Activated T-helper 1 cell treated with anti-CD3 and anti-CD28 coated beads, Interleukin-2, amount 50 U/mL, for 16 hours (primary cell): ENCODE data around the gene PPIB.
"Not testable (repeated sequence)": the region's sequence is repeated elsewhere in the genome, so short reads cannot be mapped to it uniquely, and the experiment has no call there.

ENCODE experiments used
- DNase-seq, 2 donors: peaks; one replicate each; pipeline ENCODE4 v3.0.0-alpha.2; 2020; ENCODE audit warnings: low read depth in 1 of 2, low spot score in 1 of 2

The PPIB gene

GRCh38 chr15:64110950-64111678, 51.7 kb downstream of the PPIB start:
- DNase-seq: no peak

DNA sequence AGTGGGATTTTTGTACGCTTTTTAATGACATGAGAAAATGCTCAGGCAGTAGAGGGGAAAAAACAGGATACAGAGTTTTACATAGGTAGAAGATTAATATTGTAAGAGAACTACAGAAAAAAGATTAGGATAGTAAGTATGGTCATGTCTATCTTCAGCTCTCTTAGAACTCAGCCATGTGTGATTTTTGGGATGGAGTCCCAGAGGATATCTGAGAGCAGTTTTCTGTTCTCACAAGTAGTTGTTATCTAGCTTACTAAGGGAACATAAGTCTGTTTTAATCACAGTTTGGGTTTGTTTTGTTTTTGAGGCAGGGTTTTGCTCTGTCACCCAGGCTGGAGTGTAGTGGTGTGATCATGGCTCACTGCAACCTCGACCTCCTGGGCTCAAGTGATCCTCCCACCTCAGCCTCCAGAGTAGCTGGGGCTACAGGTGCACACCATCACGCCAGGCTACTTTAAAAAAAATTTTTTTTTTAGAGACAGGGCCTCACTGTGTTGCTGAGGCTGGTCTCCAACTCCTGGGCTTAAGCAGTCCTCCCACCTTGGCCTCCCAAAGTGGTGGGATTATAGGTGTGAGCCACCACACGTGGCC, 52.6 kb downstream of the PPIB start:
- not testable (repeated sequence) for DNase-seq

- DNase-seq: no peak
Observed at GRCh38 chr15:64107337-64107736, 55.5 kb downstream of the PPIB start.
